ENCODE results near the gene ANO2.

- TF ChIP-seq, protein P1, sequence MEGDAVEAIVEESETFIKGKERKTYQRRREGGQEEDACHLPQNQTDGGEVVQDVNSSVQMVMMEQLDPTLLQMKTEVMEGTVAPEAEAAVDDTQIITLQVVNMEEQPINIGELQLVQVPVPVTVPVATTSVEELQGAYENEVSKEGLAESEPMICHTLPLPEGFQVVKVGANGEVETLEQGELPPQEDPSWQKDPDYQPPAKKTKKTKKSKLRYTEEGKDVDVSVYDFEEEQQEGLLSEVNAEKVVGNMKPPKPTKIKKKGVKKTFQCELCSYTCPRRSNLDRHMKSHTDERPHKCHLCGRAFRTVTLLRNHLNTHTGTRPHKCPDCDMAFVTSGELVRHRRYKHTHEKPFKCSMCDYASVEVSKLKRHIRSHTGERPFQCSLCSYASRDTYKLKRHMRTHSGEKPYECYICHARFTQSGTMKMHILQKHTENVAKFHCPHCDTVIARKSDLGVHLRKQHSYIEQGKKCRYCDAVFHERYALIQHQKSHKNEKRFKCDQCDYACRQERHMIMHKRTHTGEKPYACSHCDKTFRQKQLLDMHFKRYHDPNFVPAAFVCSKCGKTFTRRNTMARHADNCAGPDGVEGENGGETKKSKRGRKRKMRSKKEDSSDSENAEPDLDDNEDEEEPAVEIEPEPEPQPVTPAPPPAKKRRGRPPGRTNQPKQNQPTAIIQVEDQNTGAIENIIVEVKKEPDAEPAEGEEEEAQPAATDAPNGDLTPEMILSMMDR (IDR thresholded peaks at IDR 0.05; ENCODE audit: low read depth, low read length), result no peak
- TF ChIP-seq POLR2A (IDR thresholded peaks at IDR 0.05; ENCODE audit: extremely low read depth, insufficient read length), result no peak
Measured at GRCh38 chr12:5631497-5631896, 313.6 kb downstream of the ANO2 start.

Data from NB4 (cell line).